ENCODE results near the gene PEAK1. TPM values are rescaled to one million over a fixed set of nuclear protein-coding genes. Genes with fewer than 3 reads are reported as not detected.

PEAK1 gene
- total RNA-seq, 4 donors from 2014 or later, result 31.0 to 49.3 (median 35.0) TPM

- TF ChIP-seq CTCF (IDR thresholded peaks at IDR 0.05) (no peak), POLR2A (IDR thresholded peaks at IDR 0.05) (no peak)
- WGBS, 2 donors, result 94 to 95% methylated on average over 1 of the region's 1 CpG
- H3K27me3 ChIP-seq, result no peaks in the 10 kb centered on the region
- H3K4me3 ChIP-seq (replicated peaks in 1 of 3), result no peak overlapping the region
- no peaks in the 10 kb centered on the region for H3K9me3 ChIP-seq
- DNase-seq, result no peak
- H3K36me3 ChIP-seq, result no peaks in the 10 kb centered on the region
- intact Hi-C loops (cut with DNase I), result no loop called here
- H3K27ac ChIP-seq, result no peak overlapping the region
- no peaks in the 10 kb centered on the region for H3K4me1 ChIP-seq
Observed at GRCh38 chr15:77400258-77400657, 19.6 kb downstream of the PEAK1 start.

GRCh38 chr15:77398927-77399326, 21.0 kb downstream of the PEAK1 start:
- Histone ChIP-seq H3K27me3 (no peaks in the 10 kb centered on the region), H3K27ac (no peak overlapping the region), H3K4me1 (no peaks in the 10 kb centered on the region), H3K36me3 (no peaks in the 10 kb centered on the region), H3K9me3 (no peaks in the 10 kb centered on the region), H3K4me3 (replicated peaks in 1 of 3) (no peak overlapping the region)
- intact Hi-C loops (cut with DNase I), result no loop called here
- WGBS, 2 donors, result 95 to 98% methylated on average over 1 of the region's 1 CpG
- no peak for DNase-seq
- TF ChIP-seq POLR2A (IDR thresholded peaks at IDR 0.05) (no peak), CTCF (IDR thresholded peaks at IDR 0.05) (no peak)

DNA sequence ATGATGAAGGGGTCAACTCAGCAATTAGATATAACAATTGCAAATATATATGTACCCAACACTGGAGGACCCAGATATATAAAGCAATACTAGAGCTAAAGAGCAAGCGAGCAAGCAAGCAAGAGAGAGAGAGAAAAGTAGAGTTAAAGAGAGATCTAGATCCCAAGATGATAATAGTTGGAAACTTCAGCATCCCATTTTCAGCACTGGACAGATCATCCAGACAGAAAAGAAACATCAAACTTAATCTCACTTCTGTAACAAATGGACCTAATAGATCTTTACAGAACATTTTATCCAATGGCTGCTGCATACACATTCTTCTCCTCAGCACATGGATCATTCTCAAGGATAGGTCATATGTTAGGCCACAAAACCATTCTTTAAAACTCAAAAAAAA, 23.2 kb downstream of the PEAK1 start:
- no peaks in the 10 kb centered on the region for H3K27me3 ChIP-seq
- H3K4me1 ChIP-seq, result no peaks in the 10 kb centered on the region
- H3K27ac ChIP-seq, result no peak overlapping the region
- TF ChIP-seq CTCF (IDR thresholded peaks at IDR 0.05) (no peak), POLR2A (IDR thresholded peaks at IDR 0.05) (no peak)
- DNase-seq, result no peak
- H3K4me3 ChIP-seq (replicated peaks in 1 of 3), result no peak overlapping the region
- WGBS, 2 donors, result 95 to 96% methylated on average over 1 of the region's 1 CpG
- intact Hi-C loops (cut with DNase I), result no loop called here
- H3K9me3 ChIP-seq, result no peaks in the 10 kb centered on the region
- no peaks in the 10 kb centered on the region for H3K36me3 ChIP-seq

- WGBS, 2 donors, result 94 to 96% methylated on average over 3 of the region's 3 CpGs
- H3K9me3 ChIP-seq, result no peaks in the 10 kb centered on the region
- DNase-seq, result no peak
- H3K36me3 ChIP-seq, result no peaks in the 10 kb centered on the region
- no peak overlapping the region for H3K4me3 ChIP-seq (replicated peaks in 1 of 3)
- no peaks in the 10 kb centered on the region for H3K4me1 ChIP-seq
- TF ChIP-seq CTCF (IDR thresholded peaks at IDR 0.05), result no peak
- no peak for TF ChIP-seq POLR2A (IDR thresholded peaks at IDR 0.05)
- intact Hi-C loops (cut with DNase I), result no loop called here
- no peak overlapping the region for H3K27ac ChIP-seq
- no peaks in the 10 kb centered on the region for H3K27me3 ChIP-seq
Observed at GRCh38 chr15:77395013-77395774, 24.7 kb downstream of the PEAK1 start.

DNA sequence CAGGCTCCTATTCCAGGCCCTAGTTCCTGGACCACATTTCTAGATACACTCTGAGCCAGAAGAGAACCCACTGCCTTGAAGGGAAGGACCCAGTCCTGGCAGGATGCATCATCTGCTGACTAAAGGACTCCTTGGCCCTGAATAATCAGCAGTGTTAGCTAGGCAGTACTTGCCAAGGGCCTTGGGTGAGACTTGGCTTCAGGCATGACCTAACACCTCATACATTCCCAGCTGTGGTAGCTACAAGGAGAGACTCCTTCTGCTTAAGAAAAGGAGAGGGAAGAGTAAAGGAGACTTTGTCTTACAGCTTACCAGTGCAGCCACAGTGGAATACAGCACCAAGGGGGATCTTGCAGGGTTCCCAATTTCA, 26.4 kb downstream of the PEAK1 start:
- H3K9me3 ChIP-seq, result no peaks in the 10 kb centered on the region
- H3K4me1 ChIP-seq, result no peaks in the 10 kb centered on the region
- no peaks in the 10 kb centered on the region for H3K27me3 ChIP-seq
- TF ChIP-seq POLR2A (IDR thresholded peaks at IDR 0.05), result no peak
- intact Hi-C loops (cut with DNase I), result no loop called here
- DNase-seq, result no peak
- H3K27ac ChIP-seq, result no peak overlapping the region
- H3K4me3 ChIP-seq (replicated peaks in 1 of 3), result no peak overlapping the region
- no peaks in the 10 kb centered on the region for H3K36me3 ChIP-seq
